ENCODE data around the gene KCNC3. TPM values are rescaled to one million over a fixed set of nuclear protein-coding genes. Genes with fewer than 3 reads are reported as not detected.

KCNC3 gene
- total RNA-seq, 1 donor from 2014 or later, result 9.4 TPM

DNA sequence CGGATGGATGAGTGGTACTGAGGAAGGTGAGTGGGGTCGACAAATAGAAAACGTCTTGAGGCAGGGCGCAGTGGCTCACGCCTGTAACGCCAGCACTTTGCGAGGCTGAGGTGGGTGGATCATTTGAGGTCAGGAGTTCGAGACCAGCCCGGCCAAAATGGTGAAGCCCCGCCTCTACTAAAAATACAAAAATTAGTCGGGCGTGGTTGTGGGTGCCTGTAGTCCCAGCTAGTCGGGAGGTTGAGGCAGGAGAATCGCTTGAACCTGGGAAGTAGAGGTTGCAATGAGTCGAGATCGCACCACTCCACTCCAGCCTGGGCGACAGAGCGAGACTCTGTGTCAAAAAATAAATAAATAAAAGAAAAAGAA, 733 bp upstream of the KCNC3 start:
- intact Hi-C loops (cut with micrococcal nuclease), result loop anchor here (2.0 to 10.0 kb wide), 3 partner anchors 47 to 1375 kb away; partner anchors contain the start of gene NR1H2

DNA sequence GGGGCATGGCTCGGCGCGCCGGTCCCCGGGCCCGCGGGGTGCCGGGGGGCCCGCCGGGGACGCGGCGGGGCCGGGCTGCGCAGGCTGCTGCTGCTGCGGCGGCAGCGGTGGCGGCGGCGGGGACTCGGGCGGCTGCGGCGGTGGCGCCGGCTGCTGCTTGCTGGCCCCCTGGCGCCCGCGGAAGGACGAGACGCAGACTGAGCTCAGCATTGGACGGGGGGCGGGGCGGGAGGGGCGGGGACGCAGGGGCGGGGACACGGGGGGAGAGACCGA, 368 bp downstream of the KCNC3 start:
- intact Hi-C loops (cut with micrococcal nuclease), result loop anchor here (2.0 to 10.0 kb wide), 2 partner anchors 48 to 1376 kb away; partner anchors contain the start of gene NR1H2

DNA sequence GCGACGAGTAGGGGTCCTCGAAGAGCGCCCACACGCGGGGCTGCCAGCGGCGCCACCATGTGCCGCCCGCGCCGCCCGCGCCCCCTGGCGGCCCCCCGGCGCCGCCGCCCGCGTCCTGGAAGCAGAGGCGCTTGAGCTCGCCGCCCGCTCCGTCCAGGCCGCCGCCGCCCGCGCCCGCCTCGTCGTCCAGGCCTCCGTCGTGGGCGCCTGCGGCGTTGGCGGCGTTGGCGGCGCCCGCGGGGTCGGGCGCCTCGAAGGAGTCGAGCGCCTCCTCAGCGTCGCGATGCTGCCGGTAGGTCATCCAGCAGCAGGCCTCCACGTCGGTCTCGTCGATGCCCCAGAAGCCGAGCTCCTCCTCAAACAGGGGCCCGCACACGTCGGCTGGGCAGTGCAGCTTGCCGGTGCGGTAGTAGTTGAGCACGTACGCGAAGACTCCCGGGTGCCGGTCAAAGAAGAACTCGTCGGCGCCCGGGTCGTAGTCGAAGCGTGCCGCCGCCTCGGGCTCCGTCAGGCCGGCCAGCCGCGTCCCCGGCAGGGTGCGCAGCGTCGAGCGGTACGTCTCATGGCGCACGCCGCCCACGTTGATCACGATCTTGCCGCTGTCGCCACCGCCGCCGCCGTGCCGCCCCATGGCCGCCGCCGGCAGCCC, 829 bp downstream of the KCNC3 start:
- intact Hi-C loops (cut with micrococcal nuclease), result loop anchor here (2.0 to 10.0 kb wide), 2 partner anchors 48 to 1376 kb away; partner anchors contain the start of gene NR1H2

DNA sequence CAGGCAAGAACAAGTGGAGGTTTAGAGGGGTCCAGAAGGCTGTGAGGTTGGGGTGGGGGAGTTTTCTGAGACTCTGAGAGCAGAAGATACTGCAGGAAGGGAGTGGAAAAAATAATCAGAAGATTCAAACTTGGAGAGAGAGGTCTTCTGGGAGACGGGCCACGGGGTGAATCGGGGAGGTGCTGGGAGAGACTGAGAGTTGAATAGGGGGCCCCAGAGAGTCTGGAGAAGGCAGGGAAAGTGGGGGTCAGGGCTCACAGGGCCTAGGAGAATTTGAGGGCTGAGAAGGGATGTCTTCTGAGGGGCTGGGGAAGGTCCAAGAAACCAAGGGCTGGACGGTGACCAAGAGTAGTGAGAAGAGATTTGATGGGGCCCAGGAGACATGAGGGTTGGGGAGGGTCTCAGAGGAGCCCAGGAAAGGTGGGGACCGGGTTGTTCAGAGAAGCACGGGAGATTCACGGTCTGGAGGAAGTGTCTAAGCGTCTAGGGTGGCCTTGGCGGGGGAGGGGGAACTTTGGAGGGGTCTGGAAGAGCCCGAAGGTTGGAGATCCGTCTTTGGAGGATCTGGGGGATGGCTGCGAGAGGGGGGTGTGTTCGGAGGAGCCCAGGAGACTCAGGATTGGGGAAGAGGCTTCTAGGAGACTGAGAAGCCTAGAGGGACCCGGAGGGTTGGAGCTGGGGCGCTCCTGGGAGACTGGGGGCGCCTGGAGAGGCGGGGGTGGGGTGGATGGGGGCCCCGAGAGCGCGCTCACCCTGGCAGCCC, 1.5 kb downstream of the KCNC3 start:
- intact Hi-C loops (cut with micrococcal nuclease), result loop anchor here (2.0 to 10.0 kb wide), 2 partner anchors 49 to 1377 kb away; partner anchors contain the start of gene NR1H2

DNA sequence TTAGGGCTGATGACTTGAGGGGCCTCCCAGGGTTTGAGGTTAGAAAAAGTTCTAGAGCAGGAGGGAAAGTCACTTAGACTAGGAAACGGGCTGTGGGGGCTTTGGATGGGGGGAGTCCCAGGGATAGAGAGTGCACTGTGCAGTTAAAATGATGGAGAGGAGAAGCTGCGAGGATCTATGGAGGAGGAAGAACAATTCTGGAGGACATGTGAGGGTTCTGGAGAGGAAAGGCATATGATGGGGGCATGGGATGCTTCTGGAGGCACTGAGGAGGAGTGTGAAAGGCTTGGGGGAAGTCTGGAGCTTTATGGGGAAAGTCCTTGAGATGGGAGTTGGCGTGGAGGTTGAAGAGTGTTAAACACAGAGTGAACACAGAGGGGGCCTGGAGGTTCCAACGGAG, 2.2 kb downstream of the KCNC3 start:
- intact Hi-C loops (cut with micrococcal nuclease), result loop anchor here (10.0 kb wide), 1 partner anchor 1378 kb away; no protein-coding TSS in a partner anchor

DNA sequence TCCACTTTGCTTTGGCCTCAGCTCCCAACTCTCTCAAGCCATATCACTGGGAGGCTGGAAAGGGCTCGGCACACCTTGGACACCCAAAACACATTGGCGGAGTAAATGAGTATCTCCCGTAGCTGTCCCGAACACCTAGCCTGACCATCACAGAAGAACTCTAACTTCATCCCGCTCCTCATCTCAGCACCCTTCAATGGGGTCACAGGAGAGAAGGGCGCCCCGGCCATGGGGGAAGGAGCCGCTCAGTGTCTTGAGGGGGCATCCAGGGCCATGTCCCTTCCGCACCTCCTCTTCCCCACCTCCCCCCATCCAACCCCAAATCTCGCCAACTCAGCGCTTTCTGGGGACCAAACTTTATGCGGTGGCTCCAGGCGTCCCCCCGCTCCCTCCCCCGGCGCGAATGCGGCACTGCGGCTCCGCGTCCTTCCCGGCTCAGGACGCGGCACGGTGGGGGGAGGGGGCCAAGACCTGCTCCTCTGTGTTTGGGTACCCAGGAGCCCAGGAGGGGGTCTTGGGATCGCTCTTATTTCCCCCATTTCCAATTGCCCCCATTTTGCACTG, 3.0 kb downstream of the KCNC3 start:
- intact Hi-C loops (cut with micrococcal nuclease), result loop anchor here (10.0 kb wide), 1 partner anchor 1379 kb away; no protein-coding TSS in a partner anchor

DNA sequence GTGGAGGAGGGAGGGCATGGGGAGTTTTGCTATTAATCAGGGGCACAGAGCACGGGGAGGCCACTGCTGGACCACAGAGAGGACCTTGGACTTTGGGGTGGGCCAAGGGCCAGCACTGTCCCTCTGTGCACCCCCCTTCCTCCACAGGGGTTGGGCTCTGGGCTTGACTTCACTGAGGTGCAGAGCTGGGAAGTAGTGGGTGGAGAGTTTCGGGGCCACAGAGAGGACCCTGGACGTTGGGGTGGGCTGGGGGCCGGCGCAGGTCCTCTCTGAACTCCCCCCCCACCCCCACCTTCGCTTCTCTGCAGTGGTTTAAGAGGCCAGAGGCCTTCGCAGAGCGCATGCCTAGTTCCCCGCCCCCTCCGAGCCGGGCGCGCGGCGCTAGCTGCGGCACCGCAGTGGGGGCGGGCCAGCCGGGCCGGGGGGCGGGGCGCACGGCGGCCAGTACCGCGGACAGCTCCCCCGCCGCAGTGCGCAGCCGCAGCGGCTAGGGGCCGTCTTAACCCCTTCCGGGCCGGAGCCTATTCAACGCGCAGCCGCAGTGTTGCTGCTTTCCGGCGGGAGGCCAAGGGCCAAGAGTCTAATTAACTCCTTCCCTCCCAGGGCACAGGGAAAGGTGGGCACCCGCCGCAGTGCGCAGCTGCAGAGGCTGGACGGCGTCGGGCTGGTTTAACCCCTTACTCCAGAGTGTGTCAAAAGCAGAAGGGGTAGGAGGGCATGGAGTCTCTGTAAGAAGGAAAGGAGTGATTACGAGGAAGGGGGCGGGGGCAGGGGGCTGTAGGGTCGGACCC, 3.7 kb downstream of the KCNC3 start:
- intact Hi-C loops (cut with micrococcal nuclease), result loop anchor here (10.0 kb wide), 1 partner anchor 1379 kb away; no protein-coding TSS in a partner anchor

DNA sequence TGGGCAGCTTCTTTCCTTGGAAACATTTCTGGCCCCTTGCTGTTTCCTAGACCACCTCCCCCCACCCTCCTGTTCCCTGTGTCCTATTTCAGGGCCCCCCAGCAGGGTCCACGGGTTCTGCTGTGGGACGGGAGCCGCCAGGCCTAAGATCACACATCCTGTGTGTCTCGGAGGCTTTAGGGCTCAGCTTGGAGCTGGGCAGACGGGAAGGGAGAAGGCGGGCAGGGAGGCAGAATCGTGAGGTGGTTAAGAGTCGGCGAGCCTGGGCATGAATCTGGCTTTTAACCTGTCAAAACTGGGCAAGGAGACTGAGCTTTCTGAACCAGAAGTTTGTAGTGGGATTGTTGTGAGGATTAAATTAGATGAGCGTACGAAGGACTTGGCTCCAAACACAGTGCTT, 4.8 kb downstream of the KCNC3 start:
- intact Hi-C loops (cut with micrococcal nuclease), result loop anchor here (10.0 kb wide), 1 partner anchor 1380 kb away; no protein-coding TSS in a partner anchor

DNA sequence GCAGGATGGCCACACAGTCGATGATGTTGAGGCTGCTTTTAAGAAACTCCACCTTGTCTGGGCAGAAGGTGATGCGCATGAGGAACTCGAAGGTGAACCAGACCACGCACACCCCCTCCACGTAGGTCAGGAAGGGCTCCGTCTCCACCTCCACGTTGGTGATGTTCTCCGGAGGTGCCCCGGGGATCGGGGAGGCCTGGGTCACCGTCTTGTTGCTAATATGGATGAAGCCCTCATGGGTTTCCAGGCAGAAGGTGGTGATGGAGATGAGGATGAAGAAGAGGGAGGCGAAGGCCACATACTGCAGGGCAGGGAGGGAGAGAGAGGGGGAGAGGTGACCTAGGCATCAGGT, 5.4 kb downstream of the KCNC3 start:
- intact Hi-C loops (cut with micrococcal nuclease), result loop anchor here (10.0 kb wide), 1 partner anchor 1381 kb away; no protein-coding TSS in a partner anchor

DNA sequence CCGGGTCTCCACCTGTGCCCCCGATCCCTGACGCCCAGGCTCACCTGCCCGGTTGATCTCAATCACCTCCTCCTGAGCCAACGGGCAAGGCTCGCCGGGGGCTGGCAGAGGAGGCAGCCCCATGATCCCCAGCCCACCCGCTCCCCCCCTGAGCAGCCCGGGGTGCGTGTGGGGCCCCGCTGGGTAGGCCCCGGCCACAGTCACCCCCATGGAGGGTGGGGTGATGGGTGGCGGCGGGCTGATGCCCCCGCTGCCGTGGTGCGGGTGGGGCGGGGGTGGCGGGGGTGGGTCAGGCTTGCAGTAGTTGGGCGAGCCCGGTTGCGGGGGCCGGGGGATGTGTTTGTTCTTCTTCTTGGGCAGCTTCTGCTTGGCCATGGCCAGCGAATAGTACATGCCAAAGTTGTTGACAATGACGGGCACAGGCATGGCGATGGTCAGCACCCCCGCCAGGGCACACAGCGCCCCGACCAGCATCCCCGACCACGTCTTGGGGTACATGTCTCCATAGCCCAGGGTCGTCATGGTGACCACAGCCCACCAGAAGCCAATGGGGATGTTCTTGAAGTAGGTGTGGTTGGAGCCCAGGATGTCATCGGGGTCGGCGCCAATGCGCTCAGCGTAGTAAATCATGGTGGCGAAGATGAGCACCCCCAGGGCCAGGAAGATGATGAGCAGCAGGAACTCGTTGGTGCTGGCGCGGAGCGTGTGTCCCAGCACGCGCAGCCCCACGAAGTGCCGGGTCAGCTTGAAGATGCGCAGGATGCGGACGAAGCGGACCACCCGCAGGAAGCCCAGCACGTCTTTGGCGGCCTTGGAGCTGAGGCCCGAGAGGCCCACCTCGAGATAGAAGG, 6.0 kb downstream of the KCNC3 start:
- intact Hi-C loops (cut with micrococcal nuclease), result loop anchor here (10.0 kb wide), 1 partner anchor 1382 kb away; no protein-coding TSS in a partner anchor

DNA sequence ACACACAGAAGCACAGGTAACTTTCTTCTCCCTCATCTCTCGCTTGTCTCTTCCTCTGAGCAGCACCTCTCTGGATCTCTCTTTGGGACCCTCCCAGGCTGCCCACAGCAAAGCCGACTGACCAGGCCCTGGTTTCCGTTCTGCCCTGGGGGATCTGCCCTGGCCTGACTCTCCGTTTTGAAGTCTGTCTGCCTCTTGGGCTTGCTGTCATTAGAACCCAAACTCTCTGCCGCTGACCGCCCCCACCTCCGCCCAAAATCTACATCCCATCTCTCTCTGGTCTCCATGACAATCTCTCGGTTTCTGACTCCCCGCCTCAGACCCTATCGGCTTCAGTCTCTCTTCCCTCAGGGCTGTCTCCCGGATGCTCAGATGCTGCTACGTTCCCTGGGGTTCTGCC, 6.9 kb downstream of the KCNC3 start:
- intact Hi-C loops (cut with micrococcal nuclease), result loop anchor here (10.0 kb wide), 1 partner anchor 1383 kb away; no protein-coding TSS in a partner anchor

DNA sequence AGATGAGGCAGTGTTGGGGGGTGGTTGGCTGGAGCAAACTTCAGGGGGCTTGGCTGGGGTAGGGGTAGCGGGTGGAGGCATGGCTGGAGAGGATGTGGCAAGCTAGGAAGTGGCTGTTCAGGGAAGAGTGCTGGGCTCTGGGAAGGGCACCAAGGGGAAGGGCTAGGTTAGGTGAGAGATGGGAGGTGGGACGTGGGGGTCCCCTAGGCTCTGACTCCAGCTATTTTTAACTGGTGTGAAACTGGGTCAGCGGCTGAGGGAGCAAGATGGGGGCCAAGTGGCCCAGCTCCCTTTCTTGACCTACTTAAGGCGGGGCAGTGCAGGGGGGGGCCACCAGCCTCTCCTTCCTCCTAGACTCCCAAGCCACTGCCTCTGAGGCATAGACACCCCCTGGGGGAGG, 7.3 kb downstream of the KCNC3 start:
- intact Hi-C loops (cut with micrococcal nuclease), result loop anchor here (10.0 kb wide), 1 partner anchor 1383 kb away; no protein-coding TSS in a partner anchor

DNA sequence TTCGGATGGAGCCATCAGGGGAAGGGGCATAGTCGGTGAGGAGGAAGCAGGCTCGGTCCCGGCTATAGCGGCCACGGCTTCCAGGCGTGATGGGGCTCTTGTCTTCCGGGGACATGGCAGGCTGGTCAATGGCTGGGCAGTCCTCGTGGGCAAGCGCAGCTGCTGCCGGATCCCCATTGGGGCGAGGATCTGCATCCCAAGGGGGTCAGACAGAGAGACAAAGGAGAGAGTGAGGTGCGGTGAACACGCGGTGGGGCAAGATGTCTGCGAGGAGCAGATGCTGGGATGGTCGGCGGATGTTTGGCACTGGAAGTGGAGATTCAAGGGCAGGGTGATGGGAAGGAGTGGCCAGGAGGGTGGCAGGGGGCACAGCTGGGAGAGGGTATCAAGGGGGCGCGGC, 8.6 kb downstream of the KCNC3 start:
- intact Hi-C loops (cut with micrococcal nuclease), result loop anchor here (10.0 kb wide), 1 partner anchor 1384 kb away; no protein-coding TSS in a partner anchor

DNA sequence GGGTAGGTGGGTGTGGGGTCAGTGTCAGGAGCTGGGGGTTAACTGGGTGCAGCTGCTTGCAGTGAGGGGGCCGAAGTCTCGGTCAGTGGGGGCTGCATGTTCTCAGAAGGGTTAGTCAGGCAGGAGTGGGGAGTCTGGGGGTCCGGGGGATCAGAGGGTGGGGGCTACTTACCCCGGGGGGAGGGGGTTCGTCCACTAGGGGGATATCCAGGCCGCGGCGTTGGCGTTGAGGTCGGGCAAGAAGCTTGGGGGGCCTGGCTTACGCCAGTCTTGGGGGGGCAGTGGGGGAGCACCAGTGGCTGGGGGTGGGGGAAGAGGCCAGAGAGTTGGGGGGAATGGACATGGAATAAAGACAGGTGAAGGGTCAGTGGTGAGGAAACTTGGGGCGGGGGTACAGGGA, 9.1 kb downstream of the KCNC3 start:
- intact Hi-C loops (cut with micrococcal nuclease), result loop anchor here (10.0 kb wide), 1 partner anchor 1385 kb away; no protein-coding TSS in a partner anchor

DNA sequence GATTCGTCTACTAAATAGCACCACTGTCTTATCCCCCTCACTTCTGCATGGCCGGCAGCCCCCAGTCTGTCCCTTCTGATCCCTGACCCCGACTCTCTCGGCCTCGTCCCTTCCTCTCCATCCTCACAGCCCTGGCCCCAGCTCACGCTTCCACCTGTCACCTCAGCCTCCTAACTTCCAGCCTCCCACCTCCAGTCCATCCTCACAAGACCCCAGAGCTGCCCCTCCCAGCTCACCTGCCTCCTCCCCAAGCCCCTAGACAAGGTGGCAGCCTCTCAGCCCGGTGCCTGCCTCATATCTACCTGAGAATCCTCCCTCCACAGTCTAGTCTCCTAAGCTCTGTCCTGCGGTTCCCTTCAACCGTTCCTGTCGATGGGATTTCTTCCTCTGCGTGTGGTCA, 10.0 kb downstream of the KCNC3 start:
- intact Hi-C loops (cut with micrococcal nuclease), result no loop called here

DNA sequence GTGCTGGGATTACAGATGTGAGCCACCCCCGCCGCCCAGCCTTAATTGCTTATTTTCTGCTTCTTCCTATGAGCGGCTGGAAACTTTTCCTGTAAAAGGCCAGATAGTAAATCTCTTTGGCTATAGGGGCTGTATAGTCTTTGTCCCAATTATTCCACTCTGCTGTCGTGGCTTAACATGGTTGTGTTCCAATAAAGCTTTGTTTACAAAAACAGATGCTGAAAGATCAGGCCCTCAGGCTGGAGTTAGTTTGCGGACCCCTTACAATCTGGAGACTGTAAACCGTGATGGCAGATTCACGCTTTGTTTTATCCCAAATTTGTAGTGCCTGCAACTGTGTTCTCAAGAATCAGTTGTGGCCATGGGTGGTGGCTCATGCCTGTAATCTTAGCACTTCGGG, 10.7 kb downstream of the KCNC3 start:
- intact Hi-C loops (cut with micrococcal nuclease), result no loop called here

DNA sequence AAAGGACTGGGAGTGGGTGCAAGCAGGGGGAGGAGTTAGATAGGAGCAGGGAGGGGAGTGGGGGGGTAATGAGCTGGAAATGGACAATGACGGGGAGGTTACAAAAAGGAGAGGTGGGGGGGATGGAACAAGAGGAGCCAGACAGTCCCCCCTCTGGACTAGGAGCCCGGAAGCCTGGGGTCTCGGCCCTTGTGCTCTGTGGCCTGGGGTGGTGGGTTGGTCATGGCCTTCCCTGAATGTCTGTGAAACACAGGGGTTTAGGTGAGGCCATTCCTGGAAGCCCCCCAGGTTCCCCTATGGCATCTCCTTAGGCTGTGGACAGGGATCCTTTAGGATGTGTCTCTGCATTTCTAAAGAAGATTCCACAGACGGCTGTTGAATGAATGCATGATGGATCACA, 12.1 kb downstream of the KCNC3 start:
- intact Hi-C loops (cut with micrococcal nuclease), result no loop called here

DNA sequence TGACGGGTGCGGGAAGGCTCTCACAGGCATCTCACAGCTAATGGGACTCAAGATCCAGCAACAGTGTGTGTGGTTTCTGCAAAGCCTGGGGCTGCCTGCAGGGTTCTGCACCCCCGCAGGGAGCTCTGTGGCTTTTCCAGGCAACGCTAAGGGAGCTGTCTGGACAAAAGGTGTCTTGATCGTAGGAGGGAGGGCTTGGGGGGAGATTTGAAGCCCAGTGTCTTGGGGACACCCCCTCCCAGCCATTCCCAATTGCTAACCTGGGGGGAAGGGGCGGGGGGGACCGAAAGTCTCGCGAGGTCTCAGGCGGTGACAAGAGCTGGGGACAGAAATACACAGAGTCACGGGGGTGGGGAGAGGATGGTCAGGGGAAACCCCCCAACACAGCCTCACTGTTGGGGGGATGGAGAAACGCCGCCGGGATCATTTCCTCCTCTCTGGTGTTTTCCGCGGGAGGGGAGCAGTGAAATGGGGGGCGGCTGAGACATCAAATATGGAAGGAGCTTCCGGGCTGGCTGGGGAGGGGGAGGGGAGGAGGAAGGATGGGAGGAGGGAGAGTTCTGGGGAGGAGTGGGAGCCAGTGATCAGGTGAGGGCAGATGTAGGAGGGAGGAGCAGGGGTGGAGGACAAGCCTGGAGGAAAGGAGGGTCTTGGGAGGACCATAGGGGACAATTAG, 13.3 kb downstream of the KCNC3 start:
- intact Hi-C loops (cut with micrococcal nuclease), result no loop called here

All from T-helper 2 cell treated with Interferon-gamma antibody and Interleukin-4, amounts not matched to agents 100 ng/mL and 5 ng/mL, for 36 hours (primary cell).